WERI-Rb-1 (cell line): Measurements from ENCODE around the gene PDE4A.

Experiments used
- DNase-seq: peaks from one replicate; pipeline ENCODE4 v3.0.0-alpha.2; 2020
- H3K27ac ChIP-seq: fragments of 250-450 bp; sonication (Bioruptor Pico); 2 replicates; pipeline ENCODE4 v1.5.1; 2020; ENCODE audit warnings: mild to moderate bottlenecking, moderate library complexity
- H3K27me3 ChIP-seq: fragments of 250-450 bp; sonication (Bioruptor Pico); 2 replicates; pipeline ENCODE4 v1.5.1; 2021; ENCODE audit warnings: mild to moderate bottlenecking, low read depth, moderate library complexity; ENCODE audit not compliant: insufficient read depth, severe bottlenecking
- H3K36me3 ChIP-seq: fragments of 250-450 bp; sonication (Bioruptor Pico); 2 replicates; pipeline ENCODE4 v1.5.1; 2020; ENCODE audit warnings: mild to moderate bottlenecking, moderate library complexity
- H3K4me3 ChIP-seq: 2 replicates; pipeline ENCODE4 v1.5.1; 2011; ENCODE audit warnings: low read depth, mild to moderate bottlenecking, control low read depth, low read length
- H3K9me3 ChIP-seq: fragments of 250-450 bp; sonication (Bioruptor Pico); 2 replicates; pipeline ENCODE4 v1.5.1; 2021; ENCODE audit warnings: mild to moderate bottlenecking, moderate library complexity; ENCODE audit not compliant: severe bottlenecking
- CTCF ChIP-seq: IDR thresholded peaks from 2 replicates; pipeline ENCODE4 v1.5.1; 2011; ENCODE audit warnings: low read depth, mild to moderate bottlenecking, control low read depth, inconsistent platforms, low read length

PDE4A gene

GRCh38 chr19:10399878-10400277 lies 20.5 kb upstream of the PDE4A start:
- no peak overlapping the region for H3K4me3 ChIP-seq
- DNase-seq: no peak
- no peaks in the 10 kb centered on the region for H3K27me3 ChIP-seq
- no peaks in the 10 kb centered on the region for H3K9me3 ChIP-seq
- H3K36me3 ChIP-seq: peaks cover 34% of the 10 kb centered on the region
- no peak overlapping the region for H3K27ac ChIP-seq
- TF ChIP-seq CTCF: no peak

GRCh38 chr19:10402441-10403038 lies 17.8 kb upstream of the PDE4A start:
- no peak for TF ChIP-seq CTCF
- Histone ChIP-seq H3K27me3 (no peaks in the 10 kb centered on the region), H3K4me3 (peak overlapping the region; percentile 82), H3K27ac (peak overlapping the region; percentile 57), H3K36me3 (peaks cover 28% of the 10 kb centered on the region), H3K9me3 (no peaks in the 10 kb centered on the region)
- DNase-seq: no peak

- Histone ChIP-seq H3K27me3 (no peaks in the 10 kb centered on the region), H3K36me3 (peaks cover 22% of the 10 kb centered on the region), H3K9me3 (no peaks in the 10 kb centered on the region), H3K4me3 (peak within 1 kb of the TSS; percentile 82), H3K27ac (peak within 1 kb of the TSS; percentile 69)
- no peak for TF ChIP-seq CTCF
- peak; percentile 95 for DNase-seq
These were observed 17.0 kb upstream of the PDE4A start, which contains the start of gene CDC37 for GRCh38 chr19:10403137-10404021. CDC37 (minus strand) TSS chr19:10403542; CDS start chr19:10403479, 63 bp downstream.

GRCh38 chr19:10404888-10405820 lies 15.2 kb upstream of the PDE4A start:
- peak overlapping the region; percentile 69 for H3K27ac ChIP-seq

More at GRCh38 chr19:10404888-10405820, 15.2 kb upstream of the PDE4A start:
- Histone ChIP-seq H3K9me3 (no peaks in the 10 kb centered on the region), H3K27me3 (no peaks in the 10 kb centered on the region), H3K36me3 (peaks cover 14% of the 10 kb centered on the region), H3K4me3 (peak overlapping the region; percentile 82)
- TF ChIP-seq CTCF: no peak
- no peak for DNase-seq
